HG02885 (cell line): Measurements from ENCODE around the gene RASAL2.

Source experiments
- ATAC-seq: cut with Tn5 transposase; IDR thresholded peaks from one replicate; pipeline ENCODE4 v1.9.1; 2021; ENCODE audit warnings: mild to moderate bottlenecking; ENCODE audit not compliant: unreplicated experiment, poor library complexity

RASAL2 gene

GRCh38 chr1:178470411-178470960 lies 376.6 kb downstream of the RASAL2 start:
- no peak for ATAC-seq

- no peak for ATAC-seq
These were observed 378.6 kb downstream of the RASAL2 start for GRCh38 chr1:178472531-178472930.

GRCh38 chr1:178477373-178477772 lies 383.5 kb downstream of the RASAL2 start:
- no peak for ATAC-seq

GRCh38 chr1:178477841-178478240 lies 383.9 kb downstream of the RASAL2 start:
- no peak for ATAC-seq

- no peak for ATAC-seq
These were observed 389.5 kb downstream of the RASAL2 start for GRCh38 chr1:178483251-178483957.

- no peak for ATAC-seq
These were observed 390.9 kb downstream of the RASAL2 start for GRCh38 chr1:178484698-178485225.

- ATAC-seq: no peak
These were observed 391.7 kb downstream of the RASAL2 start for GRCh38 chr1:178485541-178485981.

- no peak for ATAC-seq
These were observed 392.5 kb downstream of the RASAL2 start for GRCh38 chr1:178486100-178487069.

GRCh38 chr1:178487070-178487615 lies 393.2 kb downstream of the RASAL2 start:
- ATAC-seq: no peak

GRCh38 chr1:178488393-178488792 lies 394.5 kb downstream of the RASAL2 start:
- ATAC-seq: no peak

GRCh38 chr1:178489399-178489798 lies 395.5 kb downstream of the RASAL2 start:
- no peak for ATAC-seq

GRCh38 chr1:178490136-178490535 lies 396.2 kb downstream of the RASAL2 start:
- no peak for ATAC-seq

GRCh38 chr1:178490967-178491366 lies 397.1 kb downstream of the RASAL2 start:
- ATAC-seq: no peak

GRCh38 chr1:178491721-178492120 lies 397.8 kb downstream of the RASAL2 start:
- no peak for ATAC-seq

- no peak for ATAC-seq
These were observed 398.4 kb downstream of the RASAL2 start for GRCh38 chr1:178492341-178492740.

- no peak for ATAC-seq
These were observed 399.4 kb downstream of the RASAL2 start for GRCh38 chr1:178493301-178493741.

GRCh38 chr1:178494569-178494971 lies 400.7 kb downstream of the RASAL2 start:
- ATAC-seq: no peak

- no peak for ATAC-seq
These were observed 401.3 kb downstream of the RASAL2 start for GRCh38 chr1:178495158-178495557.

- ATAC-seq: no peak
These were observed 402.0 kb downstream of the RASAL2 start for GRCh38 chr1:178495741-178496409.
